ENCODE data around the gene DYNLL2. TPM values are rescaled to one million over a fixed set of nuclear protein-coding genes. Genes with fewer than 3 reads are reported as not detected.
"Not testable (repeated sequence)": the region's sequence is repeated elsewhere in the genome, so short reads cannot be mapped to it uniquely, and the experiment has no call there.

Gene DYNLL2
- total RNA-seq, 2 experiments from 2014 or later = 12.4 to 22.5 TPM

DNA sequence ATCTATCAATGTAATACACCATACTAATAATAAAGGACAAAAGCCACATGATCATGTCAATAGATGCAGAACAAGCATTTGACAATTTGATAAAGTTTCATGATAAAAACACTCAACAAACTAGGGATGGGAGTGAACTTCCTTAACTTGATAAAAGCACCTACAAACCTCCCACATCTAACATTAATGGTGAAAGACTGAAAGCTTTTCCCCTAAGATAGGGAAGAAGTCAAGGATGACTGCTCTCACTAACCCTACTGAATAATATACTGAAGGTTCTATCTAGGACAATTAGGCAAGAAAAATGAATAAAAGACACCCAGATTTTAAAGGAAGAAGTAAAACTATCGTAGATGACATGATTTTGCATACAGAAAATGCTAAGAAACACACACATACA lies 10.4 kb upstream of the DYNLL2 start:
- H3K27ac ChIP-seq (ENCODE audit: low read depth, low read length, poor library complexity, severe bottlenecking) = no peak overlapping the region
- no peak overlapping the region for H2AFZ ChIP-seq (ENCODE audit: low read length)
- no peaks in the 10 kb centered on the region for H3K9me3 ChIP-seq (ENCODE audit: low read length)
- no peaks in the 10 kb centered on the region for H3K9me2 ChIP-seq (ENCODE audit: insufficient read depth, low read length)
- H3K36me3 ChIP-seq (ENCODE audit: insufficient read depth, low read length) = no peaks in the 10 kb centered on the region
- H3K4me2 ChIP-seq (ENCODE audit: low read length) = no peak overlapping the region
- DNase-seq (ENCODE audit: low spot score) = no peak
- no peak overlapping the region for H3K4me3 ChIP-seq (ENCODE audit: low read depth, low read length, poor library complexity, severe bottlenecking)
- no TSS peak for BruUV-seq (replicated peaks)
- CTCF ChIA-PET (ENCODE audit: unreplicated experiment) = no interaction called here
- TF ChIP-seq CTCF (conservative IDR thresholded peaks at IDR 0.05; ENCODE audit: low read length) (no peak), EZH2phosphoT487 (IDR thresholded peaks at IDR 0.05; ENCODE audit: borderline replicate concordance, low read depth, low read length) (no peak)
- POLR2A ChIA-PET = no interaction called here
- intact Hi-C loops (cut with micrococcal nuclease; ENCODE audit: unreplicated experiment) = no loop called here
- no peaks in the 10 kb centered on the region for H3K4me1 ChIP-seq (ENCODE audit: insufficient read depth, low read length, poor library complexity, severe bottlenecking)
- H4K20me1 ChIP-seq (ENCODE audit: insufficient read depth, low read length) = no peaks in the 10 kb centered on the region
- H3K79me2 ChIP-seq (ENCODE audit: insufficient read depth, low read depth, low read length) = no peaks in the 10 kb centered on the region

GRCh38 chr17:58073266-58073665 lies 10.0 kb upstream of the DYNLL2 start:
- CTCF ChIA-PET (ENCODE audit: unreplicated experiment); H3K27ac ChIP-seq (ENCODE audit: low read depth, low read length, poor library complexity, severe bottlenecking); intact Hi-C loops (cut with micrococcal nuclease; ENCODE audit: unreplicated experiment); BruUV-seq (replicated peaks); POLR2A ChIA-PET; H3K9me3 ChIP-seq (ENCODE audit: low read length); H4K20me1 ChIP-seq (ENCODE audit: insufficient read depth, low read length); H3K9me2 ChIP-seq (ENCODE audit: insufficient read depth, low read length); H3K4me2 ChIP-seq (ENCODE audit: low read length); H3K4me3 ChIP-seq (ENCODE audit: low read depth, low read length, poor library complexity, severe bottlenecking); H2AFZ ChIP-seq (ENCODE audit: low read length); DNase-seq (ENCODE audit: low spot score); H3K36me3 ChIP-seq (ENCODE audit: insufficient read depth, low read length); H3K4me1 ChIP-seq (ENCODE audit: insufficient read depth, low read length, poor library complexity, severe bottlenecking); H3K79me2 ChIP-seq (ENCODE audit: insufficient read depth, low read depth, low read length): not testable (repeated sequence)

DNA sequence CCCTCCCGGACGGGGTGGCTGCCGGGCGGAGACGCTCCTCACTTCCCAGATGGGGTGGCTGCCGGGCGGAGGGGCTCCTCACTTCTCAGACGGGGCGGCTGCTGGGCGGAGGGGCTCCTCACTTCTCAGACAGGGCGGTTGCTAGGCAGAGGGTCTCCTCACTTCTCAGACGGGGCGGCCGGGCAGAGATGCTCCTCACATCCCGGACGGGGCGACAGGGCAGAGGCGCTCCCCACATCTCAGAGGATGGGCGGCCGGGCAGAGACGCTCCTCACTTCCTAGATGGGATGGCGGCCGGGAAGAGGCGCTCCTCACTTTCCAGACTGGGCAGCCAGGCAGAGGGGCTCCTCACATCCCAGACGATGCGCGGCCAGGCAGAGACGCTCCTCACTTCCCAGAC lies 8.8 kb upstream of the DYNLL2 start:
- CTCF ChIA-PET (ENCODE audit: unreplicated experiment); H3K4me2 ChIP-seq (ENCODE audit: low read length); H3K79me2 ChIP-seq (ENCODE audit: insufficient read depth, low read depth, low read length); H4K20me1 ChIP-seq (ENCODE audit: insufficient read depth, low read length); H3K9me3 ChIP-seq (ENCODE audit: low read length); H3K4me1 ChIP-seq (ENCODE audit: insufficient read depth, low read length, poor library complexity, severe bottlenecking); H3K36me3 ChIP-seq (ENCODE audit: insufficient read depth, low read length); H3K4me3 ChIP-seq (ENCODE audit: low read depth, low read length, poor library complexity, severe bottlenecking); H2AFZ ChIP-seq (ENCODE audit: low read length); intact Hi-C loops (cut with micrococcal nuclease; ENCODE audit: unreplicated experiment); H3K9me2 ChIP-seq (ENCODE audit: insufficient read depth, low read length); POLR2A ChIA-PET; BruUV-seq (replicated peaks); H3K27ac ChIP-seq (ENCODE audit: low read depth, low read length, poor library complexity, severe bottlenecking); DNase-seq (ENCODE audit: low spot score): not testable (repeated sequence)

DNA sequence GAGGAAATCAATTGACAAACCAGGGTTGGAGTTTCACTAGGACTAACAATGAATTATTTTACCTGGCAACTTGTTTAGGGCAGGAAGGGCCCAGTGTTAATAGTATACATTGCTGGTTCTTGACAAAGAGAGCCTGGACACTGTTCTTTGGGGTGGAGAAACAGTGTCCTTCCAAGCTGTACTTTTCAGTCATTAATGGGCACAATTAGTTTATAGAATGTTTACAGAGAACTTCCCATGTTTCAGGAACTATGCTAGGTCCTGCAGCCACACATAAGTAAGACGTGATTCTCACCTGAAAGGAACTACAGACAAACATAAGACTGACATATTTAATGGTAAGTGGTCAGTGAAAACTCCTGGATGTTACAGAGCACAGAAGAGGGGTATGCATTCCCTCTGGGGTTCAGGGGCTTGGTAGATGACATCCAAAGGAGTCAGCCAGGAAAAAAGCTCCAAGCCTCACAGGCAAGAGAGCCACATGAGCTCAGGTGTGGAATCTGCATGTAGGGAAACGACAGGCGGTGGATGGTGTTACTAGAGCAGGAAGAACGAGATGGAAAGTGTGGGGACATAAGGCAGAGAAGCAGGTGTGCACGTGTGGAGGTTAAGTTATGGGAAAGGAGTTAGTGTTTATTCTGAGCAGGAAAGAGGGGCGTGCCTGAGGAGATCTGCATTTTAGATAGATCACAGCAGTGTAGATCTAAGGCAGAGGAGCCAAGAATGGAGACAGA lies 3.8 kb upstream of the DYNLL2 start:
- TF ChIP-seq EZH2phosphoT487 (IDR thresholded peaks at IDR 0.05; ENCODE audit: borderline replicate concordance, low read depth, low read length) (no peak), CTCF (conservative IDR thresholded peaks at IDR 0.05; ENCODE audit: low read length) (no peak)
- intact Hi-C loops (cut with micrococcal nuclease; ENCODE audit: unreplicated experiment) = no loop called here
- no peak overlapping the region for H2AFZ ChIP-seq (ENCODE audit: low read length)
- BruUV-seq (replicated peaks) = no TSS peak
- no peaks in the 10 kb centered on the region for H3K36me3 ChIP-seq (ENCODE audit: insufficient read depth, low read length)
- peaks cover 4% of the 10 kb centered on the region; the same call in 1 of the 2 replicates for H4K20me1 ChIP-seq (ENCODE audit: insufficient read depth, low read length)
- no peak overlapping the region for H3K27ac ChIP-seq (ENCODE audit: low read depth, low read length, poor library complexity, severe bottlenecking)
- H3K79me2 ChIP-seq (ENCODE audit: insufficient read depth, low read depth, low read length) = peaks cover 10% of the 10 kb centered on the region
- H3K4me1 ChIP-seq (ENCODE audit: insufficient read depth, low read length, poor library complexity, severe bottlenecking) = peaks cover 7% of the 10 kb centered on the region
- POLR2A ChIA-PET = interaction anchor here (0.6 to 0.7 kb wide), 2 partner anchors 9 to 282 kb away, joined by 3 to 4 read pairs; no protein-coding TSS in a partner anchor
- no peak for DNase-seq (ENCODE audit: low spot score)
- H3K9me3 ChIP-seq (ENCODE audit: low read length) = no peaks in the 10 kb centered on the region
- H3K4me2 ChIP-seq (ENCODE audit: low read length) = no peak overlapping the region
- H3K4me3 ChIP-seq (ENCODE audit: low read depth, low read length, poor library complexity, severe bottlenecking) = no peak overlapping the region
- CTCF ChIA-PET (ENCODE audit: unreplicated experiment) = no interaction called here
- no peaks in the 10 kb centered on the region for H3K9me2 ChIP-seq (ENCODE audit: insufficient read depth, low read length)

Measured in OCI-LY7 (cell line).